Activated naive CD4-positive, alpha-beta T cell treated with Interleukin-2 at 50 U/mL for 16 hours (primary cell): Measurements from ENCODE around the gene ASTN2.

ENCODE experiments used
- DNase-seq: peaks from one replicate; pipeline ENCODE4 v3.0.0-alpha.2; 2020

The ASTN2 gene

GRCh38 chr9:116387934-116388698 lies 1026.7 kb downstream of the ASTN2 start:
- DNase-seq = no peak

- DNase-seq = no peak
Observed at GRCh38 chr9:116383936-116384335, 1030.9 kb downstream of the ASTN2 start.

- no peak for DNase-seq
Observed at GRCh38 chr9:116383133-116383532, 1031.7 kb downstream of the ASTN2 start.

- no peak for DNase-seq
Observed at GRCh38 chr9:116382053-116382452, 1032.8 kb downstream of the ASTN2 start.

GRCh38 chr9:116381350-116381749 lies 1033.5 kb downstream of the ASTN2 start:
- DNase-seq = no peak

GRCh38 chr9:116380496-116380995 lies 1034.3 kb downstream of the ASTN2 start:
- DNase-seq = no peak

- no peak for DNase-seq
Observed at GRCh38 chr9:116379821-116380220, 1035.0 kb downstream of the ASTN2 start.

- DNase-seq = no peak
Observed at GRCh38 chr9:116378873-116379272, 1036.0 kb downstream of the ASTN2 start.

- no peak for DNase-seq
Observed at GRCh38 chr9:116377179-116377798, 1037.6 kb downstream of the ASTN2 start.
